BJ (cell line): ENCODE data around the gene ADAMTS3. TPM values are rescaled to one million over a fixed set of nuclear protein-coding genes. Genes with fewer than 3 reads are reported as not detected.

Experiments used
- CTCF ChIA-PET: fragments of 350-600 bp; formaldehyde crosslinking; extraction: SDS; loops from one replicate; lab custom pipeline; 2021; ENCODE audit warnings: antibody characterized with exemption, inconsistent platforms; lab: Yijun Ruan, JAX
- POLR2A ChIA-PET: fragments of 300-600 bp; sonication (Branson Sonifier 250); formaldehyde crosslinking; extraction: SDS; loops from one replicate; lab custom pipeline; 2021; ENCODE audit warnings: antibody characterized with exemption; lab: Charles Lee
- DNase-seq: peaks from one replicate; pipeline ENCODE4 v3.0.0-alpha.2; 2011; ENCODE audit warnings: low read depth
- H3K27me3 ChIP-seq: 2 replicates; pipeline ENCODE4 v1.6.0; 2011; ENCODE audit warnings: low read length; ENCODE audit not compliant: control insufficient read depth, insufficient read depth
- H3K36me3 ChIP-seq: 2 replicates; pipeline ENCODE4 v1.5.1; 2011; ENCODE audit warnings: low read length; ENCODE audit not compliant: control insufficient read depth, insufficient read depth
- H3K4me3 ChIP-seq: 2 replicates; pipeline ENCODE4 v1.5.1; 2011; ENCODE audit warnings: low read depth, mild to moderate bottlenecking, control low read depth, low read length
- polyA plus RNA-seq: library from polyadenylated mRNA; depleted of rRNA; stranded (reverse); fragments of >200 nt; gene quantifications from 2 replicates; pipeline ENCODE4 v1.2.3, GENCODE V29; 2011
- TF ChIP-seq, protein P1 (sequence below): IDR thresholded peaks from 2 replicates; pipeline ENCODE4 v1.5.1; 2011; ENCODE audit warnings: low read depth, mild to moderate bottlenecking, control low read depth, inconsistent platforms, low read length, moderate library complexity; ENCODE audit not compliant: insufficient read depth

The ADAMTS3 gene
- polyA plus RNA-seq, 1 experiment: 0.70 TPM

DNA sequence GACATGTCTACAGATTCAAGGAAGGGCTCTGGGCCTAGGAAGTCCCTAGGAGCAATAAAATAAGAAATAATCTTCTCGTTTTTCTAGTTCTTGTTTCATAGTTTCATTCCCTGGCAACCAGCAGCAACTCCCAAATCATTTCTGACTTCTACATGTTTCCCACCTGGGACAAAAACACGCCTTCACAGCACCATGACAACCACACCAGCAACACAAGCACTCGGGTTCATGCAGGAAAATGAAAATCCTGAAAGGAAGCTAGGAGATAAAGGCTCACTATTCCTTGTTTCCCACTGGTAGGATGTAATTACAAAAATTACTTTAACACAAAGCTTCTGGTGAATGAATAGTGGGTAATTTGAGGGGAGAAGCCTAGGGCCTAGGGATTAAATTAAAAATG lies 158.9 kb downstream of the ADAMTS3 start:
- DNase-seq: no peak
- POLR2A ChIA-PET: no interaction called here
- H3K4me3 ChIP-seq: no peak overlapping the region
- CTCF ChIA-PET: interaction anchor here (0.9 kb wide), 1 partner anchor 9 kb away, joined by 5 read pairs; no protein-coding TSS in a partner anchor
- TF ChIP-seq, protein P1, sequence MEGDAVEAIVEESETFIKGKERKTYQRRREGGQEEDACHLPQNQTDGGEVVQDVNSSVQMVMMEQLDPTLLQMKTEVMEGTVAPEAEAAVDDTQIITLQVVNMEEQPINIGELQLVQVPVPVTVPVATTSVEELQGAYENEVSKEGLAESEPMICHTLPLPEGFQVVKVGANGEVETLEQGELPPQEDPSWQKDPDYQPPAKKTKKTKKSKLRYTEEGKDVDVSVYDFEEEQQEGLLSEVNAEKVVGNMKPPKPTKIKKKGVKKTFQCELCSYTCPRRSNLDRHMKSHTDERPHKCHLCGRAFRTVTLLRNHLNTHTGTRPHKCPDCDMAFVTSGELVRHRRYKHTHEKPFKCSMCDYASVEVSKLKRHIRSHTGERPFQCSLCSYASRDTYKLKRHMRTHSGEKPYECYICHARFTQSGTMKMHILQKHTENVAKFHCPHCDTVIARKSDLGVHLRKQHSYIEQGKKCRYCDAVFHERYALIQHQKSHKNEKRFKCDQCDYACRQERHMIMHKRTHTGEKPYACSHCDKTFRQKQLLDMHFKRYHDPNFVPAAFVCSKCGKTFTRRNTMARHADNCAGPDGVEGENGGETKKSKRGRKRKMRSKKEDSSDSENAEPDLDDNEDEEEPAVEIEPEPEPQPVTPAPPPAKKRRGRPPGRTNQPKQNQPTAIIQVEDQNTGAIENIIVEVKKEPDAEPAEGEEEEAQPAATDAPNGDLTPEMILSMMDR: no peak
- no peaks in the 10 kb centered on the region for H3K27me3 ChIP-seq
- no peaks in the 10 kb centered on the region for H3K36me3 ChIP-seq

DNA sequence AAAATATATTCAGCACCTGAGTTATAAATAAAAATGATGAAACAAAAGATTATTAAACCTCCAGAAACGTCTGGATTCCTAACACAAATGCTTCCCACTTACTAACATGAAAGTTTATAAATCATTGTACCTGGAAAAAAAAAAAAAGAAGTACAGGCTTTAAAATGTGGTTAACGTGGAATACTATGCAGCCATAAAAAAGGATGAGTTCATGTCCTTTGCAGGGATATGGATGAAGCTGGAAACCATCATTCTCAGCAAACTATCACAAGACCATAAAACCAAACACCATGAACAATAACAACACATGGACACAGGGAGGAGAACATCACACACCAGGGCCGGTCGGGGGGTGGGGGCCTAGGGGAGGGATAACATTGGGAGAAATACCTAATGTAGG lies 160.5 kb downstream of the ADAMTS3 start:
- H3K27me3 ChIP-seq: no peaks in the 10 kb centered on the region
- TF ChIP-seq, protein P1: no peak
- ChIA-PET POLR2A (no interaction called here), CTCF (interaction anchor here (1.3 kb wide), 1 partner anchor 11 kb away, joined by 5 read pairs; no protein-coding TSS in a partner anchor)
- H3K4me3 ChIP-seq: no peak overlapping the region
- H3K36me3 ChIP-seq: no peaks in the 10 kb centered on the region
- no peak for DNase-seq

- no peak for DNase-seq
- H3K4me3 ChIP-seq: no peak overlapping the region
- H3K36me3 ChIP-seq: no peaks in the 10 kb centered on the region
- H3K27me3 ChIP-seq: no peaks in the 10 kb centered on the region
- TF ChIP-seq, protein P1: no peak
- CTCF ChIA-PET: no interaction called here
- POLR2A ChIA-PET: no interaction called here
These were observed 163.6 kb downstream of the ADAMTS3 start for GRCh38 chr4:72405417-72405816.

DNA sequence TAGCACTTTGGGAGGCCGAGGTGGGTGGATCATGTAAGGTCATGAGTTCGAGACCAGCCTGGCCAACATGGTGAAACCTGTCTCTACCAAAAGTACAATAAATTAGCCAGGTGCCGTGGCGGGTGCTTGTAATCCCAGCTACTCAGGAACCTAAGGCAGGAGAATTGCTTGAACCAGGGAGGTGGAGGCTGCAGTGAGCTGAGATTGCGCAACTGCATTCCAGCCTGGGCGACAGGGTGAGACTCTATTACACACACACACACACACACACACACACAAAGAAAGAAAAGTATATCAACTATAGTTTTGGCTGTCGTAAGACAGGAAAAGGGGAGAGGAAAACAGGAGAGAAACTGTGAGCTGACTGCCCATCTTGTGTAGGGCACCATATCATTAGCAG lies 171.7 kb downstream of the ADAMTS3 start:
- Histone ChIP-seq H3K36me3 (no peaks in the 10 kb centered on the region), H3K27me3 (no peaks in the 10 kb centered on the region), H3K4me3 (no peak overlapping the region)
- POLR2A ChIA-PET: no interaction called here
- no peak for DNase-seq
- CTCF ChIA-PET: interaction anchor here (1.2 to 1.5 kb wide), 2 partner anchors 11 to 70 kb away, joined by 4 to 5 read pairs; no protein-coding TSS in a partner anchor
- TF ChIP-seq, protein P1: no peak

- POLR2A ChIA-PET: no interaction called here
- Histone ChIP-seq H3K36me3 (no peaks in the 10 kb centered on the region), H3K27me3 (no peaks in the 10 kb centered on the region), H3K4me3 (no peak overlapping the region)
- DNase-seq: no peak
- TF ChIP-seq, protein P1: no peak
- CTCF ChIA-PET: interaction anchor here (0.9 kb wide), 1 partner anchor 16 kb away, joined by 4 read pairs; no protein-coding TSS in a partner anchor
These were observed 174.9 kb downstream of the ADAMTS3 start for GRCh38 chr4:72394012-72394663.
